Liver (tissue), 9 donors: ENCODE results near the gene FOXC2. TPM values are rescaled to one million over a fixed set of nuclear protein-coding genes. Genes with fewer than 3 reads are reported as not detected.

ENCODE experiments used
- DNase-seq: peaks from one replicate; pipeline ENCODE4 v3.0.0-alpha.2; 2017; ENCODE audit warnings: low spot score
- H3K27ac ChIP-seq, 2 donors: one replicate each; pipeline ENCODE4 v1.7.0; 2013; ENCODE audit warnings: inconsistent platforms in 2 of 2, low read length in 2 of 2, control low read depth in 1 of 2, low read depth in 1 of 2, mild to moderate bottlenecking in 1 of 2
- H3K27me3 ChIP-seq, 4 donors: one replicate each; pipeline versions ENCODE4 v1.6.1 to v1.7.0; 2013; ENCODE audit warnings: low read length in 3 of 4, inconsistent platforms in 1 of 4, mild to moderate bottlenecking in 1 of 4, moderate library complexity in 1 of 4; ENCODE audit not compliant: control insufficient read depth in 4 of 4, insufficient read depth in 4 of 4
- H3K36me3 ChIP-seq, 4 donors: one replicate each; pipeline versions ENCODE4 v1.6.1 to v1.7.0; 2013; ENCODE audit warnings: low read length in 3 of 4, mild to moderate bottlenecking in 3 of 4, low read depth in 1 of 4, moderate library complexity in 1 of 4; ENCODE audit not compliant: control insufficient read depth in 4 of 4, insufficient read depth in 3 of 4
- H3K4me1 ChIP-seq, 4 donors: one replicate each; pipeline versions ENCODE4 v1.6.1 to v1.7.0; 2013; ENCODE audit warnings: low read length in 3 of 4, mild to moderate bottlenecking in 3 of 4, moderate library complexity in 1 of 4; ENCODE audit not compliant: control insufficient read depth in 4 of 4, insufficient read depth in 4 of 4
- H3K4me3 ChIP-seq, 3 donors: one replicate each; pipeline versions ENCODE4 v1.6.1 to v1.7.0; 2013; ENCODE audit warnings: low read length in 3 of 3, control low read depth in 1 of 3, low read depth in 1 of 3, mild to moderate bottlenecking in 1 of 3
- H3K9ac ChIP-seq, 2 donors: one replicate each; pipeline ENCODE4 v1.7.0; 2013; ENCODE audit warnings: low read length in 2 of 2, mild to moderate bottlenecking in 2 of 2, moderate library complexity in 2 of 2, control low read depth in 1 of 2, low read depth in 1 of 2
- H3K9me3 ChIP-seq, 4 donors: one replicate each; pipeline versions ENCODE4 v1.6.1 to v1.7.0; 2013; ENCODE audit warnings: low read length in 3 of 4; ENCODE audit not compliant: control insufficient read depth in 4 of 4
- EGR1 ChIP-seq, 2 donors: IDR thresholded peaks; 2 replicates each; pipeline ENCODE4 v1.6.1; 2016 to 2018; ENCODE audit warnings: antibody characterized with exemption in 2 of 2, low read depth in 2 of 2
- FOXA1 ChIP-seq: IDR thresholded peaks from 2 replicates; pipeline ENCODE4 v1.6.1; 2016; ENCODE audit warnings: antibody characterized with exemption
- FOXA2 ChIP-seq: IDR thresholded peaks from 2 replicates; pipeline ENCODE4 v1.6.1; 2016; ENCODE audit warnings: antibody characterized with exemption
- GABPA ChIP-seq, 2 donors: IDR thresholded peaks in 1 of 2; conservative IDR thresholded peaks in 1 of 2; 2 replicates each; pipeline ENCODE4 v1.6.1; 2016; ENCODE audit warnings: antibody characterized with exemption in 2 of 2, mild to moderate bottlenecking in 1 of 2, moderate library complexity in 1 of 2
- HNF4A ChIP-seq, 2 donors: conservative IDR thresholded peaks; 2 replicates each; pipeline ENCODE4 v1.6.1; 2016; ENCODE audit warnings: antibody characterized with exemption in 2 of 2, mild to moderate bottlenecking in 2 of 2
- HNF4G ChIP-seq: IDR thresholded peaks from 2 replicates; pipeline ENCODE4 v1.6.1; 2016; ENCODE audit warnings: antibody characterized with exemption
- JUND ChIP-seq, 2 donors: IDR thresholded peaks; 2 replicates each; pipeline ENCODE4 v1.6.1; 2016; ENCODE audit warnings: antibody characterized with exemption in 2 of 2
- NR2F2 ChIP-seq: IDR thresholded peaks from 2 replicates; pipeline ENCODE4 v1.6.1; 2016; ENCODE audit warnings: antibody characterized with exemption
- RAD21 ChIP-seq, 2 donors: IDR thresholded peaks; 2 replicates each; pipeline ENCODE4 v1.6.1; 2016; ENCODE audit warnings: antibody characterized with exemption in 2 of 2, mild to moderate bottlenecking in 2 of 2
- RXRA ChIP-seq, 2 donors: IDR thresholded peaks; 2 replicates each; pipeline ENCODE4 v1.6.1; 2017 to 2018; ENCODE audit warnings: antibody characterized with exemption in 2 of 2, mild to moderate bottlenecking in 1 of 2
- SP1 ChIP-seq: IDR thresholded peaks from 2 replicates; pipeline ENCODE4 v1.6.1; 2018; ENCODE audit warnings: antibody characterized with exemption, mild to moderate bottlenecking
- TAF1 ChIP-seq: conservative IDR thresholded peaks from 2 replicates; pipeline ENCODE4 v1.6.1; 2016; ENCODE audit warnings: antibody characterized with exemption, mild to moderate bottlenecking
- WGBS: extraction: QIAGEN DNeasy Blood & Tissue Kit; methylation state at CpG from one replicate; pipeline ENCODE4 v1.1.7; 2013; 5-methylcytosine and 5-hydroxymethylcytosine counted together
- polyA plus RNA-seq, 2 donors: library from polyadenylated mRNA; stranded (reverse) in 1 of 2; unstranded in 1 of 2; fragments of 200-250 nt in 1 of 2; fragments of >200 nt in 1 of 2; fragmentation: Nextera tagmentation in 1 of 2; extraction: Ambion mirVana in 1 of 2; gene quantifications; one replicate each; pipeline versions ENCODE4 v1.2.1 to v1.2.3, GENCODE V29; 2013 to 2015
- total RNA-seq, 2 donors: library from RNA; depleted of rRNA; stranded (reverse); fragments of >200 nt; gene quantifications; one replicate each; pipeline ENCODE4 v1.2.3, GENCODE V29; 2014
- TF ChIP-seq, protein P1 (sequence below): IDR thresholded peaks from 2 replicates; pipeline ENCODE4 v1.6.1; 2016; ENCODE audit warnings: antibody characterized with exemption
- TF ChIP-seq, protein P2 (sequence below): IDR thresholded peaks from 2 replicates; pipeline ENCODE4 v1.6.1; 2016; ENCODE audit warnings: antibody characterized with exemption
- TF ChIP-seq, protein P3 (sequence below): fragments of 150-350 bp; IDR thresholded peaks from 2 replicates; pipeline ENCODE4 v1.5.1; 2017; ENCODE audit warnings: improper control_type of control experiment, low read depth, low read length; ENCODE audit not compliant: missing input control
- TF ChIP-seq, protein P4 (sequence below): IDR thresholded peaks from 2 replicates; pipeline ENCODE4 v1.6.1; 2016; ENCODE audit warnings: antibody characterized with exemption, mild to moderate bottlenecking
- donor health status: healthy.
- donor health status: healthy.
- donor health status: healthy.
- donor health status: healthy.
- donor health status: healthy.

Gene FOXC2
- total and polyA plus RNA-seq, 4 donors = 0.03 to 0.09 (median 0.08) TPM; not detected in 1

DNA sequence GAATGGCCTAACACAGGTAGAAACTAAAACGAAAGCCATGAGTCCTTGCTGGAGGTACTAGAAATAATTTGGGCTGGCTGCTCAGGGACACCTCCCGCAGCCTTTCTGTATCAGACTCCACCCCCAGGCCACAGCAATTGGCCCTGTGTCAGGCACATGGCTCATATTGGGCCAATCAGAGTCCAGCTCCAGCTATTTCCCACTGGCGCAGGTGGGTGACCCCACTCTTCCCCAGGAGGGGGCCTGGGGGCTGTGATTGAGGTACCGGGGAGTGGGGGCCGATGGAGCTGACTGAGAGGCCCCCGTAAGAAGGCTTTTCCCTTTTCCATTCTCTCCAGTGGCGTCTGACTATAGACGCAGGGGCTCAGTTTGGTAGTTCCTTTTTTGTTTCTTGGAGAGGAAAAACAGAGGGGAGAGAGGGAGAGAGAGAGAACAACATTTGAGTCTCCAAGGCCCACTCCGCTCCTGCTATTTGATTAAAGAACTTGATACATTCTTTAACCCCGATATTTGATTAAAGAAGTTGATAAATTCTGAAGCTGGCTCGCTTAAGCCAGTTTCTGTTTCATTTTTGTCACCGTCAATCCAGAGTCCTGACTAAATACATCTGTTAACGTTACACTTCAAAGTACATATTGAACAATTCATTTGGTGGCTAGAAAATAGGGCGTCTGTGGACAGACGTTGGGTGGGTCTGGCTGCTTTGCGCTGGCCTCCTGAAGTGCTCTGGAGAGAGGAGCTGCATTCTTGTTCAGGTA is 38.0 kb downstream of the FOXC2 start:
- Histone ChIP-seq H3K27me3 (no peaks in the 10 kb centered on the region), H3K36me3 (no peaks in the 10 kb centered on the region), H3K9me3 (no peaks in the 10 kb centered on the region), H3K27ac (no peak overlapping the region), H3K4me1 (no peaks in the 10 kb centered on the region), H3K9ac (no peak overlapping the region), H3K4me3 (no peak overlapping the region)
- no peak for DNase-seq
- TF ChIP-seq, protein P1, sequence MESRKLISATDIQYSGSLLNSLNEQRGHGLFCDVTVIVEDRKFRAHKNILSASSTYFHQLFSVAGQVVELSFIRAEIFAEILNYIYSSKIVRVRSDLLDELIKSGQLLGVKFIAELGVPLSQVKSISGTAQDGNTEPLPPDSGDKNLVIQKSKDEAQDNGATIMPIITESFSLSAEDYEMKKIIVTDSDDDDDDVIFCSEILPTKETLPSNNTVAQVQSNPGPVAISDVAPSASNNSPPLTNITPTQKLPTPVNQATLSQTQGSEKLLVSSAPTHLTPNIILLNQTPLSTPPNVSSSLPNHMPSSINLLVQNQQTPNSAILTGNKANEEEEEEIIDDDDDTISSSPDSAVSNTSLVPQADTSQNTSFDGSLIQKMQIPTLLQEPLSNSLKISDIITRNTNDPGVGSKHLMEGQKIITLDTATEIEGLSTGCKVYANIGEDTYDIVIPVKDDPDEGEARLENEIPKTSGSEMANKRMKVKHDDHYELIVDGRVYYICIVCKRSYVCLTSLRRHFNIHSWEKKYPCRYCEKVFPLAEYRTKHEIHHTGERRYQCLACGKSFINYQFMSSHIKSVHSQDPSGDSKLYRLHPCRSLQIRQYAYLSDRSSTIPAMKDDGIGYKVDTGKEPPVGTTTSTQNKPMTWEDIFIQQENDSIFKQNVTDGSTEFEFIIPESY = no peak
- TF ChIP-seq HNF4G = no peak
- TF ChIP-seq, protein P2, sequence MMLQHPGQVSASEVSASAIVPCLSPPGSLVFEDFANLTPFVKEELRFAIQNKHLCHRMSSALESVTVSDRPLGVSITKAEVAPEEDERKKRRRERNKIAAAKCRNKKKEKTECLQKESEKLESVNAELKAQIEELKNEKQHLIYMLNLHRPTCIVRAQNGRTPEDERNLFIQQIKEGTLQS = no peak
- no peak for TF ChIP-seq NR2F2
- TF ChIP-seq RAD21 (IDR thresholded peaks at IDR 0.05) = no peak
- TF ChIP-seq FOXA1 = no peak
- no peak for TF ChIP-seq GABPA (IDR thresholded peaks at IDR 0.05 in 1 of 2, conservative IDR thresholded peaks at IDR 0.05 in 1 of 2)
- TF ChIP-seq, protein P3, sequence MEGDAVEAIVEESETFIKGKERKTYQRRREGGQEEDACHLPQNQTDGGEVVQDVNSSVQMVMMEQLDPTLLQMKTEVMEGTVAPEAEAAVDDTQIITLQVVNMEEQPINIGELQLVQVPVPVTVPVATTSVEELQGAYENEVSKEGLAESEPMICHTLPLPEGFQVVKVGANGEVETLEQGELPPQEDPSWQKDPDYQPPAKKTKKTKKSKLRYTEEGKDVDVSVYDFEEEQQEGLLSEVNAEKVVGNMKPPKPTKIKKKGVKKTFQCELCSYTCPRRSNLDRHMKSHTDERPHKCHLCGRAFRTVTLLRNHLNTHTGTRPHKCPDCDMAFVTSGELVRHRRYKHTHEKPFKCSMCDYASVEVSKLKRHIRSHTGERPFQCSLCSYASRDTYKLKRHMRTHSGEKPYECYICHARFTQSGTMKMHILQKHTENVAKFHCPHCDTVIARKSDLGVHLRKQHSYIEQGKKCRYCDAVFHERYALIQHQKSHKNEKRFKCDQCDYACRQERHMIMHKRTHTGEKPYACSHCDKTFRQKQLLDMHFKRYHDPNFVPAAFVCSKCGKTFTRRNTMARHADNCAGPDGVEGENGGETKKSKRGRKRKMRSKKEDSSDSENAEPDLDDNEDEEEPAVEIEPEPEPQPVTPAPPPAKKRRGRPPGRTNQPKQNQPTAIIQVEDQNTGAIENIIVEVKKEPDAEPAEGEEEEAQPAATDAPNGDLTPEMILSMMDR = no peak
- TF ChIP-seq JUND (IDR thresholded peaks at IDR 0.05) = no peak
- TF ChIP-seq HNF4A (conservative IDR thresholded peaks at IDR 0.05) = no peak
- no peak for TF ChIP-seq TAF1
- no peak for TF ChIP-seq FOXA2
- TF ChIP-seq RXRA (IDR thresholded peaks at IDR 0.05) = no peak
- TF ChIP-seq EGR1 (IDR thresholded peaks at IDR 0.05; ENCODE audit: low read depth in 2 of 2) = no peak
- TF ChIP-seq, protein P4, sequence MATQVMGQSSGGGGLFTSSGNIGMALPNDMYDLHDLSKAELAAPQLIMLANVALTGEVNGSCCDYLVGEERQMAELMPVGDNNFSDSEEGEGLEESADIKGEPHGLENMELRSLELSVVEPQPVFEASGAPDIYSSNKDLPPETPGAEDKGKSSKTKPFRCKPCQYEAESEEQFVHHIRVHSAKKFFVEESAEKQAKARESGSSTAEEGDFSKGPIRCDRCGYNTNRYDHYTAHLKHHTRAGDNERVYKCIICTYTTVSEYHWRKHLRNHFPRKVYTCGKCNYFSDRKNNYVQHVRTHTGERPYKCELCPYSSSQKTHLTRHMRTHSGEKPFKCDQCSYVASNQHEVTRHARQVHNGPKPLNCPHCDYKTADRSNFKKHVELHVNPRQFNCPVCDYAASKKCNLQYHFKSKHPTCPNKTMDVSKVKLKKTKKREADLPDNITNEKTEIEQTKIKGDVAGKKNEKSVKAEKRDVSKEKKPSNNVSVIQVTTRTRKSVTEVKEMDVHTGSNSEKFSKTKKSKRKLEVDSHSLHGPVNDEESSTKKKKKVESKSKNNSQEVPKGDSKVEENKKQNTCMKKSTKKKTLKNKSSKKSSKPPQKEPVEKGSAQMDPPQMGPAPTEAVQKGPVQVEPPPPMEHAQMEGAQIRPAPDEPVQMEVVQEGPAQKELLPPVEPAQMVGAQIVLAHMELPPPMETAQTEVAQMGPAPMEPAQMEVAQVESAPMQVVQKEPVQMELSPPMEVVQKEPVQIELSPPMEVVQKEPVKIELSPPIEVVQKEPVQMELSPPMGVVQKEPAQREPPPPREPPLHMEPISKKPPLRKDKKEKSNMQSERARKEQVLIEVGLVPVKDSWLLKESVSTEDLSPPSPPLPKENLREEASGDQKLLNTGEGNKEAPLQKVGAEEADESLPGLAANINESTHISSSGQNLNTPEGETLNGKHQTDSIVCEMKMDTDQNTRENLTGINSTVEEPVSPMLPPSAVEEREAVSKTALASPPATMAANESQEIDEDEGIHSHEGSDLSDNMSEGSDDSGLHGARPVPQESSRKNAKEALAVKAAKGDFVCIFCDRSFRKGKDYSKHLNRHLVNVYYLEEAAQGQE = no peak
- TF ChIP-seq SP1 = no peak
- 67% methylated on average over 16 of the region's 16 CpGs for WGBS
